Astrocyte (in vitro differentiated cells and primary cell): ENCODE data around the gene ZNF385D. TPM values are rescaled to one million over a fixed set of nuclear protein-coding genes. Genes with fewer than 3 reads are reported as not detected.

Source experiments
- DNase-seq: peaks from one replicate; pipeline ENCODE4 v3.0.0-alpha.2; 2010; ENCODE audit warnings: low read depth
- FAIRE-seq: peaks from 2 replicates; lab custom pipeline; 2011; peaks lifted over from hg19 to GRCh38; lab: Jason Lieb, UNC
- H2AFZ ChIP-seq: 2 replicates; pipeline ENCODE4 v1.6.0; 2012; ENCODE audit warnings: low read depth, low read length, inconsistent platforms
- H3K27ac ChIP-seq: 2 replicates; pipeline ENCODE4 v1.5.1; 2011; ENCODE audit warnings: low read depth, low read length, inconsistent platforms
- H3K27me3 ChIP-seq: 2 replicates; pipeline ENCODE4 v1.6.0; 2011; ENCODE audit warnings: low read length, inconsistent platforms; ENCODE audit not compliant: insufficient read depth
- H3K36me3 ChIP-seq: 2 replicates; pipeline ENCODE4 v1.5.1; 2011; ENCODE audit warnings: low read length, inconsistent platforms; ENCODE audit not compliant: insufficient read depth
- H3K4me1 ChIP-seq: 2 replicates; pipeline ENCODE4 v1.5.1; 2011; ENCODE audit warnings: low read length, inconsistent platforms; ENCODE audit not compliant: insufficient read depth
- H3K4me2 ChIP-seq: 2 replicates; pipeline ENCODE4 v1.6.0; 2012; ENCODE audit warnings: low read length, inconsistent platforms
- H3K4me3 ChIP-seq: 2 replicates; pipeline ENCODE4 v1.5.1; 2011; ENCODE audit warnings: low read depth, mild to moderate bottlenecking, low read length, inconsistent platforms; ENCODE audit not compliant: insufficient read depth
- H3K79me2 ChIP-seq: 2 replicates; pipeline ENCODE4 v1.6.0; 2012; ENCODE audit warnings: mild to moderate bottlenecking, low read length, inconsistent platforms; ENCODE audit not compliant: insufficient read depth
- H3K9ac ChIP-seq: 2 replicates; pipeline ENCODE4 v1.6.0; 2012; ENCODE audit warnings: mild to moderate bottlenecking, low read length, inconsistent platforms
- H3K9me3 ChIP-seq: 2 replicates; pipeline ENCODE4 v1.5.1; 2012; ENCODE audit warnings: low read depth, mild to moderate bottlenecking, low read length, inconsistent platforms; ENCODE audit not compliant: insufficient read depth
- H4K20me1 ChIP-seq: 2 replicates; pipeline ENCODE4 v1.6.0; 2012; ENCODE audit warnings: low read length, inconsistent platforms; ENCODE audit not compliant: insufficient read depth
- H3K27ac Mint-ChIP-seq: one replicate; pipeline ENCODE4 v1.8.0; 2021; ENCODE audit warnings: mild to moderate bottlenecking, mixed read lengths; ENCODE audit not compliant: unreplicated experiment
- H3K27me3 Mint-ChIP-seq: one replicate; pipeline ENCODE4 v1.8.0; 2021; ENCODE audit warnings: low read depth, mixed read lengths; ENCODE audit not compliant: unreplicated experiment
- H3K36me3 Mint-ChIP-seq: one replicate; pipeline ENCODE4 v1.8.0; 2021; ENCODE audit warnings: low read depth, mixed read lengths; ENCODE audit not compliant: unreplicated experiment
- H3K4me1 Mint-ChIP-seq: one replicate; pipeline ENCODE4 v1.8.0; 2021; ENCODE audit warnings: low read depth, mixed read lengths; ENCODE audit not compliant: unreplicated experiment
- H3K4me3 Mint-ChIP-seq: one replicate; pipeline ENCODE4 v1.8.0; 2021; ENCODE audit warnings: mild to moderate bottlenecking, moderate library complexity, mixed read lengths; ENCODE audit not compliant: unreplicated experiment
- H3K9me3 Mint-ChIP-seq: one replicate; pipeline ENCODE4 v1.8.0; 2021; ENCODE audit warnings: mild to moderate bottlenecking, mixed read lengths; ENCODE audit not compliant: unreplicated experiment
- CTCF ChIP-seq: IDR thresholded peaks from 2 replicates; pipeline ENCODE4 v1.5.1; 2011; ENCODE audit warnings: low read depth, mild to moderate bottlenecking, inconsistent platforms, low read length, moderate library complexity; ENCODE audit not compliant: insufficient read depth
- EZH2 ChIP-seq: IDR thresholded peaks from 2 replicates; pipeline ENCODE4 v1.6.1; 2012; ENCODE audit warnings: mild to moderate bottlenecking, low read length, inconsistent platforms; ENCODE audit not compliant: insufficient read depth
- total RNA-seq: library from RNA; stranded (reverse); gene quantifications from 2 replicates; pipeline ENCODE4 v1.2.1, GENCODE V29; 2021

The ZNF385D gene
- total RNA-seq, 1 donor from 2014 or later, result 7.8 TPM

GRCh38 chr3:21641959-21642358 lies 109.1 kb downstream of the ZNF385D start:
- H3K27ac ChIP-seq, result no peak overlapping the region
- Mint-ChIP-seq H3K27ac (no peak overlapping the region), H3K27me3 (no peaks in the 10 kb centered on the region), H3K4me1 (peaks cover 15% of the 10 kb centered on the region), H3K36me3 (no peaks in the 10 kb centered on the region), H3K9me3 (no peaks in the 10 kb centered on the region), H3K4me3 (no peak overlapping the region)
- no peak overlapping the region for H3K9ac ChIP-seq
- H3K4me3 ChIP-seq, result no peak overlapping the region
- no peaks in the 10 kb centered on the region for H3K79me2 ChIP-seq
- H3K9me3 ChIP-seq, result no peaks in the 10 kb centered on the region
- no peak for TF ChIP-seq CTCF
- no peak for TF ChIP-seq EZH2
- peaks cover 13% of the 10 kb centered on the region for H3K4me1 ChIP-seq
- H3K36me3 ChIP-seq, result no peaks in the 10 kb centered on the region
- H3K4me2 ChIP-seq, result no peak overlapping the region
- no peak overlapping the region for H2AFZ ChIP-seq
- no peaks in the 10 kb centered on the region for H4K20me1 ChIP-seq
- no peak for FAIRE-seq
- H3K27me3 ChIP-seq, result no peaks in the 10 kb centered on the region
- DNase-seq, result no peak

GRCh38 chr3:21638488-21638887 lies 112.5 kb downstream of the ZNF385D start:
- Mint-ChIP-seq H3K36me3 (no peaks in the 10 kb centered on the region), H3K4me3 (no peak overlapping the region), H3K4me1 (no peaks in the 10 kb centered on the region), H3K27ac (no peak overlapping the region), H3K9me3 (no peaks in the 10 kb centered on the region), H3K27me3 (no peaks in the 10 kb centered on the region)
- no peak overlapping the region for H3K27ac ChIP-seq
- H3K27me3 ChIP-seq, result no peaks in the 10 kb centered on the region
- H3K79me2 ChIP-seq, result no peaks in the 10 kb centered on the region
- FAIRE-seq (no peak), DNase-seq (no peak)
- no peak overlapping the region for H3K9ac ChIP-seq
- no peaks in the 10 kb centered on the region for H3K4me1 ChIP-seq
- no peaks in the 10 kb centered on the region for H3K36me3 ChIP-seq
- H3K4me3 ChIP-seq, result no peak overlapping the region
- no peak overlapping the region for H3K4me2 ChIP-seq
- H2AFZ ChIP-seq, result no peak overlapping the region
- no peaks in the 10 kb centered on the region for H4K20me1 ChIP-seq
- no peak for TF ChIP-seq EZH2
- no peak for TF ChIP-seq CTCF
- no peaks in the 10 kb centered on the region for H3K9me3 ChIP-seq

- no peak for TF ChIP-seq EZH2
- TF ChIP-seq CTCF, result no peak
Measured at GRCh38 chr3:21634112-21634511, 116.9 kb downstream of the ZNF385D start.

More at GRCh38 chr3:21634112-21634511, 116.9 kb downstream of the ZNF385D start:
- FAIRE-seq, result no peak
- Histone ChIP-seq H4K20me1 (no peaks in the 10 kb centered on the region), H3K27me3 (no peaks in the 10 kb centered on the region), H3K9ac (no peak overlapping the region), H3K36me3 (no peaks in the 10 kb centered on the region), H3K4me2 (no peak overlapping the region), H2AFZ (no peak overlapping the region), H3K79me2 (no peaks in the 10 kb centered on the region), H3K4me1 (no peaks in the 10 kb centered on the region), H3K9me3 (no peaks in the 10 kb centered on the region), H3K4me3 (no peak overlapping the region), H3K27ac (no peak overlapping the region)
- H3K4me1 Mint-ChIP-seq, result no peaks in the 10 kb centered on the region
- no peaks in the 10 kb centered on the region for H3K36me3 Mint-ChIP-seq
- H3K4me3 Mint-ChIP-seq, result no peak overlapping the region
- H3K27ac Mint-ChIP-seq, result no peak overlapping the region
- no peaks in the 10 kb centered on the region for H3K9me3 Mint-ChIP-seq
- no peak for DNase-seq
- H3K27me3 Mint-ChIP-seq, result no peaks in the 10 kb centered on the region
